DOHH2 (cell line): ENCODE data around the gene RAB22A.

ENCODE experiments used
- CTCF ChIP-seq: fragments of 200-600 bp; sonication (generic); IDR thresholded peaks from one replicate; pipeline ENCODE4 v1.5.1; 2014; ENCODE audit warnings: antibody characterized with exemption, mild to moderate bottlenecking, low read depth, low read length; ENCODE audit not compliant: poor library complexity, severe bottlenecking
- EZH2phosphoT487 ChIP-seq: fragments of 200-600 bp; sonication (generic); IDR thresholded peaks from 2 replicates; pipeline ENCODE4 v1.6.1; 2017; ENCODE audit warnings: borderline replicate concordance, mild to moderate bottlenecking, antibody characterized with exemption, low read length, moderate library complexity, mixed read lengths

DNA sequence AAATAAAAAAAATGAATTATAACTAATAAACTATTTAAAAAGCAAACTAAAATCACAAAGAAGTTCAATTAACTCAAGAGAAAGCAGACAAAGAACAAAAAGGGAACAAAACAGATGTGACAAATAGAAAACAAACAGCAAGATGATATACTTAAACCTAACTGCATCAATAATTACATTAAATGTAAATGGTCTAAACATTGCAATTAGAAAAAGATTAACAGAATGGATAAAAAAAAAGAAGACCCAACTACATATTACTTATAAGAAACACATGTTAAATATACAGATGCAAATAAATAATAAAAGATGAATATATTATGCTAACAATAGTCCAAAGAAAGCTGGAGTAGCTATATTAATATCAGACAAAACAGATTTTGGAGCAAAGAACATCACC is 35.1 kb upstream of the RAB22A start:
- TF ChIP-seq CTCF, result no peak
- no peak for TF ChIP-seq EZH2phosphoT487
